ENCODE results near the gene CITED4.
"Not testable (repeated sequence)": the region's sequence is repeated elsewhere in the genome, so short reads cannot be mapped to it uniquely, and the experiment has no call there.

CITED4 gene

DNA sequence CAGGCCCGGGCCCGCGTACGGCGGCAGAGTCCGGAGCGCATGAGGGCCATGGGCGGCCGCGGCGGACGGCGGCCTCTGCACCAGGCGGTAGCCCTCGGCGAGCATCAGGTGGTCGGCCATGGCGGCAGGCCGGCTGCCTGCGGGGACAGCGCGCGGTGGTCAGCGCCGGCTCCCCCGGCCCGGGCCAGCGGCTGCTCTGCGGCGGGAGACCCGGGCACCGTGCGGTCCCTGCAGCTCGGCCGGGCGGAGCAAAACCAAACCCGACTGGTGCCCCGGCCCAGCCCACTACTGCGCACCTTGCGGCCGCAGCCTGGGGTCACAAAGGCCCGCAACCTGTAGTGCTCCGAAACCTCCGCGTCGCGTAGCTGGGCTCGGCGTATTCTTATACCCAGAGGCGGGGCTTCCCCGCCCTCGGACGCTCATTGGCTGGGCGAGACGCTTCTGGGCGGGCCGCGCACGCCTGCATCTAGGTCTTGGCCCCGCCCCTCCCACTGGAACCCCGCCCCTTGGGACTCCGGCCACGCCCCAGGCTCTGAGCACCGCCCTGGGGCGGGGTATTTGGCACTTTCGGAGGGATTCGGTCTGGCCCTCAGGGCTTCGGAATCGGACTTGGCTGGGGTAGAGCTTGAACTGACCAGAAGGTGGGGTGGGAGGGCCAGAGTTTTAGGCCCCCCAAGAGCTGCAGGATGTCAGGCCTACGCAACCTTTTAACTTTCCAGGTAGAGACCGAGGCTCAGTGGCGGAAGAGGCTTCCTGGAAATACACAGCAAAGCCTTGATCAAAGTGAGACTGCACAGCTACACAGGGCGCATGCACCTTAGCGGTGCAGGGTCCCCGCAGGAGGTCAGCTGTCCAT is at the start of gene CITED4:
Gene CITED4, minus strand, starts transcription at position 356 of the 856 bp plus-strand sequence. Its CDS starts 236 bp downstream, at position 120.
- DNase-seq: peak; percentile 80 to 91

GRCh38 chr1:40911105-40911504 is 48.9 kb upstream of the CITED4 start:
- DNase-seq: no peak

DNA sequence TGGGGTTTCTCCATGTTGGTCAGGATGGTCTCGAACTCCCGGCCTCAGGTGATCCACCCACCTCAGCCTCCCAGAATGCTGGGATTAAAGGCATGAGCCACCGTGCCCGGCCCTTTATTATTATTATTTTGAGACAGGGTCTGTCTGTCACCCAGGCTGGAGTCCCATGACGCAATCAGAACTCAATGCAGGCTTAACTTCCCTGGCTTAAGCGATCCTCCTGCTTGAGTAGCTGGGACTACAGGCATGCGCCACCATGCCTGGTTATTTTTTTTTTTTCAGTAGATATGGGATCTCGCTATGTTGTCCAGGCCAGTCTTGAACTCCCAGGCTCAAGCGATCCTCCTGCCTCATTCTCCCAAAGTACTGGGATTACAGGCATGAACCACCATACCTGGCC is 47.1 kb upstream of the CITED4 start:
- no peak for DNase-seq

DNA sequence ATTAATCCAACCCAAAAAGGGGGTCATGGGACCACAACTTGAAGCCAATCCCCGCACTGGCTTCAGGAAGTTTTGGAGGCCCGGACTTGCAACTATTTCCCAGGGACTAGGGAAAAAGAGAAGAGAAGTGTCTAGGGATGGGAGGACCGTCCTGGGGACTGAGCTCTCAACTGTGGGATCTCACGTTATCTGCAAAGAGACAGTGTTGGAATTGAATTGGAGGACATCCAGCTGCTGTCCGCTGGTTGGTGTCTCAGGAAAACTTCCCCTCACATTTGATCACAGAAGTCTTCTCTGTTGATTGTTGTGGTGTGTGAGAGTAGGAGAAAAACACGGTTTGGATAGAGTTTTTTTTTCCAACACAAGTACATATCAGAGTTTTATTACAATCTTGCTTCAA is 46.2 kb upstream of the CITED4 start:
- DNase-seq: no peak

DNA sequence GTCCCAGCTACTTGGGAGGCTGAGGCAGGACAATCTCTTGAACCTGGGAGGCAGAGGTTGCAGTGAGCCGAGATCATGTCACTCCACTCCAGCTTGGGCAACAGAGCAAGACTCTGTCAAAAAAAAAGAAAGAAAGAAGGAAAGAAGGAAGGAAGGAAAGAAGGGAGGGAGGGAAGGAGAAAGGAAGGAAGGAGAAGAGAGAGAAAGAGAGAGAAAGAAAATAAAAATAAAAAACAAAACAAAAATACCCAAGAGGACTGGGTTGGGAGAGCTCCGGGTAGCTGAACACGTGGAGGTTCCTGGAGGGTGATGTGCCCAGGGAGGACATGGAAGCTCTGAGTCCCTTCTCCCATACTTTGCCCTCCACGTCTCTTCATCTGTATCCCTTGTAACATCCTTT is 45.7 kb upstream of the CITED4 start:
- no peak for DNase-seq

DNA sequence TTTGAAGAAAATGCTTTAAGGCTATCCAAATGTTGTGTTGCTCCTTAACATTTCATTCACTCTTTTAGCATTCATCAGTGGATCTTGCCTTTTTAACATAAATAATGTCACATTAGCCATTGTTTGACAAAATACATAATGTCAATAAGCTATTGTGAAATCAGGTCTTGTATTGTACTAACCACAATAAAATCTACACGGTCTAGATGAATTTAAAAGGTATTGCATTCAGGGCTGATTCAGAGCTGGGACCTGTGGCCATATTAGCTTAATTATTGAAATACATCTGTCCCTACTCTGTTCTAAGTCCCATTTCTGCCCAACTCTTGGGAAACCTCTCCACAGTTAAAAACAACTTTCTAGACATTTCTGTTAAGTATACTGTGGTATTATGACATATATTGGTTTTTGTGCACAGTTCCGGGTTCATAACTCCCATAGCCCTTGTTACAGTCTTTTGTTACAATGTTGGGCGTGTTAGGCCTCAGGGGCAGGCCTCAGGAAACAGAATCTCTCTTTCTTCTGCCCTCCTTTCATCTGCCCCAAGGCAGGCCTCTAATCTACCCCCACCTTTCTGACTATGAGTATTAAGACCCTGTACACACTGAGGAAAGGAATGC is 44.7 kb upstream of the CITED4 start:
- no peak for DNase-seq

GRCh38 chr1:40905061-40905460 is 42.9 kb upstream of the CITED4 start:
- DNase-seq: no peak

GRCh38 chr1:40903106-40903505 is 40.9 kb upstream of the CITED4 start:
- DNase-seq: no peak

GRCh38 chr1:40901886-40902852 is 40.0 kb upstream of the CITED4 start:
- DNase-seq: no peak

DNA sequence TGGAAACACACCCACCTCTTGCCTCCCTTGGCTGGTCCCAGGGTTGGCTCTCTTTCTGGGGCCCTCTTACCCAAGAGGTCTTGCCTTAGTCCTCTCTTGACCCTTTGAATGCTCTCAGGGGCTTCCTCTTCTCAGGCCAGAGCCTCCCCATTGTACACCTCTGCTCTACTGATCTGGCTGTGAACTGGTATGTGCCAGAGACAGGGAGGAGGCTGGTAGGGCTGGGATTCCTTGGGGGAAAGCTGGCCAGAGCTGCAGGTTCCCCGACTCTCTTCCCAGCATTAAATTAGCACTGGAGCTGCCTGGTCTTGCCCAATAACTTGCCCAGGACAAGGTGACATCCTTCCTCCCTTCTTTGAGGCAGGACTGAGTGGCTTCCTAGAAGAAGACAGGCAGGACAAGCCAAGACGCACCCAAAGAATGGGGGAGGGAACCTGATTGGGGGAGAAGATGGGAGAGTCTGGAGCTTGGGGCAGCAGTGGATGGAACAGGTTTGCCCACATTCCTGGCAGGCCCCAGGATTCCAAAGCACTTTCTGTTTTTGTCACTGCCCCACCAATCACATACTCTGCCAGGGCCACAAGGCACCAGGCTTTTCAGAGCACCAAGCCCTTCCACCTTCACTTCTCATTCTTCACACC is 37.2 kb upstream of the CITED4 start:
- DNase-seq: no peak

- DNase-seq: no peak
Measured at GRCh38 chr1:40898431-40898901, 36.3 kb upstream of the CITED4 start.

GRCh38 chr1:40897513-40897912 is 35.4 kb upstream of the CITED4 start:
- DNase-seq: no peak

DNA sequence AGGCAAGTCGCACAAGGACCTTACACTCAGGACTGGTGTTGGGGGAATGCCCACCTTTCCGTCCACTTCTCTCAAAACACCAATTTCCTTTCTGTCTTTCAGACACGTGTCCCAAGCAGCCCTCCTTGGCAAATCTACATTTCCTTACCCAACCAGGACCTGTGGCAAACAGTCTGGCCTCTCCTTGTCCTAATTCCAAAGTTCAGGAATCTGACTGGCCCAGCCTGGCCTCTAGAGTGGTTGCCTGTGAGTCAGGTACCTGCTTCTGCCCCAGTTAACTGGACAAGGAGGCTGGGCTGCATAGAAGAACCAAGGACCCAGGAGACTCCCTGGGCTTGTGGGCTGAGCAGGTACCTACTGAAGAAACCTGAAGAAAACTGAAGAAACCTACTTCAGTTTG is 34.3 kb upstream of the CITED4 start:
- no peak for DNase-seq

- no peak for DNase-seq
Measured at GRCh38 chr1:40895601-40896000, 33.4 kb upstream of the CITED4 start.

DNA sequence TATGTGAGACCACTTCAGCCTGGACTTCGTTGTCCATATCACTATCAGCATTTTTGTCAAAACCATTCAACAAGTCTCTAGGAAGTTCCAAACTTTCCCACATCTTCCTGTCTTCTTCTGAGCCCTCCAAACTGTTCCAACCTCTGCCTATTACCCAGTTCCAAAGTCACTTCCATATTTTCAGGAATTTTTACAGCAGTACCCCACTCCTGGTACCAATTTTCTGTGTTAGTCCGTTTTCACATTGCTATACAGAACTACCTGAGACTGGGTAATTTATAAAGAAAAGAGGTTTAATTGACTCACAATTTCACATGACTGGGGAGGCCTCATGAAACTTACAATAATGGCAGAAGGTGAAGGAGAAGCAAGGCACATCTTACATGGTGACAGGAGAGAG is 32.7 kb upstream of the CITED4 start:
- not testable (repeated sequence) for DNase-seq

GRCh38 chr1:40894455-40894854 is 32.3 kb upstream of the CITED4 start:
- no peak for DNase-seq

- no peak for DNase-seq
Measured at GRCh38 chr1:40893946-40894345, 31.8 kb upstream of the CITED4 start.

GRCh38 chr1:40892354-40892753 is 30.2 kb upstream of the CITED4 start:
- DNase-seq: no peak

DNA sequence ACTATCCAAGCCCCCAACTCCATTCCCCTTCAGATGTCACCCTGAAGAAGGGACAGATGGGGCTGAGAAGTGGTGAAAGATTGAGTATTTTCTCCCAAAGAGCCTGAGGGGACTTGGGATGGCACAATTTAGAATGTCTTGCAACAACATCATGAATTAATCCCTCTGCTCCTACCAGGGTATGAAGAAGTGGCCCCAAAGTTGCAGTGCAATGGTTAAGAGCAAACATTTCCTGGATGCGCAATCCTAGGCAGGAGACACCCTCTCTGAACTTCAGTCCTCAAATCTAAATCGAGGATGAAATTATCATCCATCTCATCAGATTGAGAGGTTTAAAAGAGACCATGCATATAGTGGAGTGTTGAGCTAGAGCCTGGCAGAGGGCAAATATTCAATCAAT is 28.6 kb upstream of the CITED4 start:
- no peak for DNase-seq

DNA sequence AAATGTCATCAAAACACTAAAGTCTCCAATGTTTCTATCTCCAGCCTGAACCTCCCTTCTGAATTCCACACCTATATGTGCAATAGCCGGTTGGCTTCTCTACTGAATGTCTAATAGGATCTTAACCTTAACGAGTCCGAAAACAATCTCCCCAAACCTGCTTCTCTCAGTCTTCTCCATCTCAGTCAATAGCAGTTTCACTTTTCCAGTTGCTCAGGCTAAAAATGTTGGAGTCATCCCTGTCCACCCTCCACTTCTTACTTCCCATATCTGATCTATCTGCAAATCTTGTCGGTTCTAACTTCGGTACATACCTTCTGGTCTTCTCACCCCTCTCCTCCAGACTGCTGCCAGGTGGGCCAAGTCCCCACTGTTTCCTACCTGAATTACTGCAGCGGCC is 25.5 kb upstream of the CITED4 start:
- no peak for DNase-seq

- no peak for DNase-seq
Measured at GRCh38 chr1:40887012-40887378, 24.8 kb upstream of the CITED4 start.

DNA sequence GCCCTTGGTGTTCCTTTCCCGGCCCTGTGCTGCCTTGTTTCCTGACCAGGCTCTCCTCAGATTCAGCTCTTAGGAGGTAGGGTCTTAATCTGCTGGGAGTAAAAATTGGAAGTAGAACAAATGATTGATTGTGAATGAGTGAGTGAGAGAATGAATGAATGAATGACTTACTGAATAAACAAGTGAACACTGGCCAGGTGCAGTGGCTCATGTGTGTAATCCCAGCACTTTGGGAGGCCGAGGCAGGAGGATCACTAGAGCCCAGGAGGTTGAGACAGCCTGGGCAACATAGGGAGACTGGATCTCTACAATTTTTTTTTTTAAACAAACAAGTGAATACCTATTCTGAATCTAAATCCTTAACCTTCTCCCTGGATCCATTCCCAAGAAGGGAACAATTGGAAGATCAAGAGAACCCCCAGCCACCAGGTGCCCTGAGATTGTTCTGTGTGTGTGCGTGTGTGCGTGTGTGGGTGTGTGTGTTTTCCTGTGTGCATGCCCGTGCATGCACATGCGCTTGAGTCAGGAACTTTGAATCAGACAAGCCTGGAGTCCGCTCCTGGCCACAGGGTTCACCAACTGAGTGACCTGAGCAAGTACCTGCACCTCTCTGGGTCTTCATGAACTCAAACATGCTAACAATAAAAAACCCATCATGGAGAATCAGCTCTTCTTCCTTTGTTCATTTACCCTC is 24.3 kb upstream of the CITED4 start:
- DNase-seq: no peak

All from hippocampal formation (tissue), 2 donors.